ENCODE results near the gene DDT. TPM values are rescaled to one million over a fixed set of nuclear protein-coding genes. Genes with fewer than 3 reads are reported as not detected.
"Not testable (repeated sequence)": the region's sequence is repeated elsewhere in the genome, so short reads cannot be mapped to it uniquely, and the experiment has no call there.

DDT gene
- total RNA-seq, 1 donor from 2014 or later: 184 TPM

DNA sequence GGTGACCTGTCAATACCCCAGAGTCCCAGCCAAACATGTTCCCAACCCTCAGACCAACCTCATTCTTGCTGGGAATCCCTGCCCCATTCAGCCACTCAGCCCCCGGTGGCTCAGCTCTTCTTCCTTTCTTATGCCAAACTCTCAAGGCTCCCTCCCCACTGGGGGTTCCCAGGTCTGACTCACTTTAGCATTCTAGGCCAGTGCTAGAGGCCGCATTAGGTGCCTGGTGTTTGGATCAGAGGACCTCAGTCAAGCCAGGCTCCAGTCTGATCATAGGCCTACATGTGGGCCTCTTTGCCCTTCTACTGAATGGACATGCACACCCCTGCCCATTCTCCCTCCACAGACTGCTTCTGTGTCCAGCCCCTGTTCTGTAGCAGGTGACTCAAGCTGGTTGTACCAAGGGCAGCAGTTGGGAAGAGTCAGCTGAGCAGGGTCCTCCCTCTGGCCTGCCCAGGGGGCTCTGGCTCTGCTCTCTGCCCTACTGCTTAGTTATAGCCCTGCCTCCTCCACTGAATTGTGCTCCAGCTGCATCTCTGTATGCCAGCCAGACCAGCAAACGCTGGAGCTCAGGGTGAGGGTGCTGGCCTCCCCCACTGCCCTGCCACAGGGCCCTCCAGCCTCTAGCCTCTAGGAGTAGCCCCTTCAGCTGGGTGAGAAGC lies 15.5 kb upstream of the DDT start:
- DNase-seq (ENCODE audit: low read depth, low spot score): not testable (repeated sequence)

DNA sequence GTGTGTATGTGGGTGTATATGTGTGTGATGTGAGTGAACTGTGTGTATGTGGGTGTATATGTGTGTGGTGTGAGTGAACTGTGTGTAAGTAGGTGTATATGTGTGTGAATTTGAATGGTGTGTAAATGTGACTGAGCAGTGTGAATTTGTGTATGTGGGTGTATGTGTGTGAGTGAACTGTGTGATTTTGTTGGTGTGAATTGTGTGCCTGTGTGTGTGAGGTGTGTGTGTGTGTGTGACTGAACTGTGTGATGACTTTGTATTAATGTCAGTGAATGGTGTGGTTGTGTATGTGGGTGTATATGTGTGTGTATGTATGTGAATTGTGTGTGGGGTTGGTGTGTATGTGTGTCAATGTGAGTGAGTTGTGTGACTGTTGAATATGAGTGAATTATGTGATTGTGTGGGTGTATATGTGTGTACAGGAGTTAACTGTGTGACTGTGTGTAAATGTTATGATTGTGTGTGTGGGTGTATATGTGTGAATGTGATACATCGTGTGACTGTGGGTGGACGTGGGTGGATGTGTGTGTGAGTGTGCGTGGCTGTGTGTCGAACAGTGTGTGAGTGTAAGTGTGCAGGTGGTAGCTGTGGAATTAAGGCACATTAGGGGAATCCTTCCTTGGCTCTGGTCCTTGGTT lies 12.4 kb upstream of the DDT start:
- DNase-seq (ENCODE audit: low read depth, low spot score): not testable (repeated sequence)

DNA sequence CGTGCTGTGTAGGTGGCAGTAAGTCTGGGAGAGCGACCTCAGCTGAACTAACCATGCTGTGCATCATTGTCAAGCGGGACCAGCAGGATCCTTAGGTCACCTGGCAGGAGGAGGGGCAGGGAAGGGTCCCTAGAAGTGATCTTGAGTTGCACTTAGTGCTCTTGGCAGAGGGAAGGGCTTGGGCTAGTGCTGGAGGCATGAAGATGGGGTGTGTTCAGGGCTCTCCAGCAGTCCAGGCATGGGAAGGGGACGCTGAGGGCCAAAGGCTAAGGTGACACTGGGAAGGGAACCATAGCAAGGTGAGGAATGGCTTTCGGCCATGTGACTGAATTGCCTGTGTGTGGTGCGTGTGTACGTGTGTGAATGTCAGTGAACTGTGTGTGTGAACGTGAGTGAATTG lies 11.8 kb upstream of the DDT start:
- DNase-seq (ENCODE audit: low read depth, low spot score): not testable (repeated sequence)

DNA sequence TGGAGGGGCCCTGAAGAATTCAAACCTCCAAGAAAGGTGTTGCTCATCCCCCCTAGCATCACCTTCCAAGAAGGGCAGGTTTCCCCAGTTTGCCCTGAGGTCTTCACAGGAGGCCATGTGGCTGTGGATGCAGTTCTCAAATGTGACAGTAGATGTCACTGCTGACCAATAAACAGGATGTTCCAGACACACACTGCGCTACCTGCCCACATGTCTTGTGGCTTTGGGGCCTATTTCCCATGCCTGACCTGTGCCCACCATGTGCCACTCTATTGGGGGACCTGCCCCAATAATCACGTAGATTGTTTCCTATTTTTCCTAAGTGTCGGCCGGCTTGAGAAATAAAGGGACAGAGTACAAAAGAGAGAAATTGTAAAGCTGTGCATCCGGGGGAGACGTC lies 10.2 kb upstream of the DDT start:
- DNase-seq (ENCODE audit: low read depth, low spot score): no peak

DNA sequence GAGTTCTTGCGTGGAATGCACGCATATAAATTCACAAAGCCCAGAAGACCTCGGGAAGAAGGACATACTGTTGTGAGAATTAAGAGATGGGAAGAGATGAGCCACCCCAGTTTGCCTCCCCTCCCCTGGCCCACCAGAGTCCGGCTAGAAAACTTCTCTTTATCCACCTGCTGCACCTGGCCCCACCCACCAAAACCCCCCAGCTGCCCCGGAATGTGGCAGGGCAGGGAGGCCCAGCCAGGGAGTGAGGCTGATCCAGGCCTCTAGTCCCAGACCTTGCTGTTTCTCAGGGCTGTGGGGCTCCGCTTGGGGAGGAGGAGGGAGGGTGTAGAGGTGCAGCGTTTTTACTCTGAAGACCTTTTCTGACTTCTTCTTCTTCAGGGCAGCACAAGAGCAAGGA lies 6.3 kb upstream of the DDT start:
- not testable (repeated sequence) for DNase-seq (ENCODE audit: low read depth, low spot score)

DNA sequence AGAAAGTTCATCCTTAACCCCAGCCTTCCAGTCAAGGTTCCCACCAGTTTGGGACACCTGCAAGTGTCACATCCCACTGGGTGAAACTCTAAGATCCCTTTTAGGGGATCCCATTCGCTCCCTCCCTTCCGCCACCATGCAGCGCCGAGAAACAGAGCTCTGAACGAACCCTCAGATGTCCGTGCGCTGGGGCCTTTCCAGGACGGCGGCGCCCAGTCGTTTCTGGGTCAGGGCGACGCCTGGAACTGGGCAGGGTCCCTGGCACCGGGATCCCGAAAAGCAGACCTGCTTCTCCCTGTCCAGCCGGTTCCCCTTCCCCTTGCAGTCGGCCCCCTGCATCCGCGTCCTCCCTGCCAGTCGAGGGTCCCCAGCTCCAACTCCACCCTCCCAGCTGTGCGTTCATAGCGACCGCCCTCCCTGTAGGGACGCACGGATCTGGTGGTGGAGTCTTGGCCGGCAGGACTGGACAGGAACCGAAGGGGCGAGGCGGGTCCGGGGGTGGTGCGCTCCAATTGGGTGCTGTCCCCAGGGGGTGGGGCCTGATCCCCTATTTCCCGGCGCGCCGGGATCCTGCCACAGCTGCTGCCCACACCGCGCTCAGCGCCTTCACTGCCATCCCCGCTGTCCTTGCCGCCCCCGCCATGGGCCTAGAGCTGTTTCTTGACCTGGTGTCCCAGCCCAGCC lies 5.5 kb upstream of the DDT start, which contains the start of gene GSTT2:
Gene GSTT2, plus strand, starts transcription at position 578 of the 684 bp plus-strand sequence.
- DNase-seq (ENCODE audit: low read depth, low spot score): not testable (repeated sequence)

DNA sequence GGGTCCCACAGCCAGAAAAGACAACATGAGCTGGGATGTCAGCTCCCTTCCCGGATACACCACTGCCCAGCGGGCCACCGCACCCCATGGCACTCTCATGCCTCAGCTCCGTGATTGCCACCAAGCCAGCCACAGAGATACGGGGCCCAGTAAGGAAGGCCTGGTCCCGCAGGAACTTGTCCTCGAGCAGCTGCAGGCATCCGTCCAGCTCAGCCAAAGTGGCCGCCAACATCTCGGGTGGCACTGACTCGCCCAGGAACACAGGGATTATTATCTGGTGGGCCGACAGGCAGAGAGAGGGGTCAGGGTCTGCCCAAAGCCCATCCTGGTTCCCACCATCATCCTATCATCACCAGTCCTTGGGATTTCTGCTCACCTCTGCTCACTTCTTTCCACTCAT lies 3.1 kb upstream of the DDT start:
- not testable (repeated sequence) for DNase-seq (ENCODE audit: low read depth, low spot score)

DNA sequence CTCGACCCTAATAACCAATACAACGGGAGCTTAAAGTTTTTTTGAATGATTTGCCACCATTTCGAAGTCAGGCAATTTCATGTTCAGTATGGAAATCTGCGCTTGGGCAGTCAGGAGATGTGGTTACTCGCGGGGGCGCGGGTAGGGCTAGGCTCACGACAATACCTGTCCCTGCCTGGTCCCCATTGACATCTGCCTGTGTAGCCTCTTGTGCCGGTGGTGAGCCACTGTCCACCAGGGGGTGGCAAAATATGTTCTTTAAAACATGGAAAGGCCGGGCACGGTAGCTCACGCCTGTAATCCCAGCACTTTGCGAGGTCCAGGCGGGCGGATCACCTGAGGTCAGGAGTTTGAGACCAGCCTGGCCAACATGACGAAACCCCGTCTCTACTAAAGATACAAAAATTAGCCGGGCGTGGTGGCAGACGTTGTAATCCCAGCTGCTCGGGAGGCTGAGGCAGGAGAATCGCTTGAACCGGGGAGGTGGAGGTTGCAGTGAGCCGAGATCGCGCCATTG lies 653 bp upstream of the DDT start:
- not testable (repeated sequence) for DNase-seq (ENCODE audit: low read depth, low spot score)

DNA sequence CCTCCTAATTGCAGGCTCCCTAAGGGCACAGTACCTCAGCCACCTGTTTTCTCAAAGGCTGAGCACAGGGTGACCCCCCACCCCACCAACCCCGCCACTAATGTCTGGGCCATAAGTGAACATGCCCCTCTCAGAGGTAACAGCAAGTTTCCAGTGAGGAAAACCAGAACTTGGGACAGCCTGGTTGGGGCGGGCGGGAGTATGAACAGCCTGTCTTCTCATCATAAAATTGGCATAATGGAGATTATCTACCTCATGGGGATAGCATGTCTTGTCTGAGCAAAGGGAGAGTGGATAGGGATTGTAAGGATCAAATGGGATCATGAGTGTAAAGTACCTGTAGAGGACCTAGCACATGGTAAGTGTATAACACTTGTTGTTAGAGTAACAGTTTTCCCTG lies 2.3 kb downstream of the DDT start:
- DNase-seq (ENCODE audit: low read depth, low spot score): not testable (repeated sequence)

DNA sequence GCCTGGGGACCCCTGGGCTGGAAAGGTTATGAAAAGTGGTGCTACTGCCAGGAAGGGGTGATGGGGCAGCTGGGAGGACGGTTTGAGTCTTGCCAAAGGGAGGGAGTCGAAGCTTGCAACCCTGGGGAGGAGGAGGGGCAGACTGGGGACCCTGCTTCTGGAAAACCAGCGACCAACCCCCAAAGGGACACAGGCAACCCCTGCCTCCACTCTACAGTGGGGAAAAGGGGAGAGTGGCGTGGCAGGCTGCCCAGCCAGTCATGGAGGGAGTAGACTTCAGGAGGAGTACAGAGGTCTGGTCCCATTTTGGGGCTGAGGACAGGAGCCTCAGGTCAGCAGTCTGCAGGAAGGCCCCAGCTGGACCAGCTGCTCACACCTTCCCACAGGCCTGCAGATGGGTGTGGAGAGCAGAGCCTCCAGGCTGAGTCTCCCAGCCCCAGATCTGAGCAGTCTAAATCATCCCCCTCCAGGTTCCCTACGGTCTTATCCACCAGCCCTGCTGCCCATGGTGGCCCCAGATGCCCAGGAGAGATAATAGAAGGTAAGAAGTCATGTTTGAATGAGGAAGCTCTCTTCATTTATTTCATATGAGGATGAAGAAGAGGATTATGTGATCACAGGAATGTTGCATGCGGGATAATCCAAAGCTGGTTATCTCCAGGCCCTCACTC lies 3.3 kb downstream of the DDT start:
- DNase-seq (ENCODE audit: low read depth, low spot score): no peak

DNA sequence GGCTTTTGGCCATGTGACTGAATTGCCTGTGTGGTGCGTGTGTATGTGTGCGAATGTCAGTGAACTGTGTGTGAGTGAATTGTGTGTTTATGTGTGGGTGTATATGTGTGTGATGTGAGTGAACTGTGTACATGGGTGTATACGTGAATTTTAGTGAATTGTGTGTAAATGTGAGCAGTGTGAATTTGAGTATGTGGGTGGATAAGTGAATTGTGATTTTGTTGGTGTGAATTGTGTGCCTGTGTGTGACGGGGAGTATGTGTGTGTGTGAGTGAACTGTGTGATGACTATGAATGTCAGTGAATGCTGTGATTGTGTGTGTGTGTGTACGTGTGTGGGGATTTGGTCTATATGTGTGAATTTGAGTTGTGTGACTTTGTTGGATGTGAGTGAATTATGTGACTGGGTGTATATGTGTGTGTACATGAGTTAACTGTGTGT lies 4.0 kb downstream of the DDT start:
- no peak for DNase-seq (ENCODE audit: low read depth, low spot score)

DNA sequence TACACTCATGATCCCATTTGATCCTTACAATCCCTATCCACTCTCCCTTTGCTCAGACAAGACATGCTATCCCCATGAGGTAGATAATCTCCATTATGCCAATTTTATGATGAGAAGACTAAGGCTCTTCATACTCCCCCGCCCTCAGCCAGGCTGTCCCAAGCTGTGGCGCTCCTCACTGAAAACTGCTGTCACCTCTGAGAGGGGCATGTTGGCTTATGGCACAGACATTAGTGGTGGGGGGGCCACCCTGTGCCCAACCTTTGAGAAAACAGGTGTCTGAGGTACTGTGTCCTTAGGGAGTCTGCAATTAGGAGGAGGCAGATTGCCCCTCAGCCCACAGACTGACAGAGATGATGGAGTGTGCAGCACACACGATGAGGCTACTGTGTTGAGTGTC lies 5.2 kb downstream of the DDT start:
- DNase-seq (ENCODE audit: low read depth, low spot score): no peak

DNA sequence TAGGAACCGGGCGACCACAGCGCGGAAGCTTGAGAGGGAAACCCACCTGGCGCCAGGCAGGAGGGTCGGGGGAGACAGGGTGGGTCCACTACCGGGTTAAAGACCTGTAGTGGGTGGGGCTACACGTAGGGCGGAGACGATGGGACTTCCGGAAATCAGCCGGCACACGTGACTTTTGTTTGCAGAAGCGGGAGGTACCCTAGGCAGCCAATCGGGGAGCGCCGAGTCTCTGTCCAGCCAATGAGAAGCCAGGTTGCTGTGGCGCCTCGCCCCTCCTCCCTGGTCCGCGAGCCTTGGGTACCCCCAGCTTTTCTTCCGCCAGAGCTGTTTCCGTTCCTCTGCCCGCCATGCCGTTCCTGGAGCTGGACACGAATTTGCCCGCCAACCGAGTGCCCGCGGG lies 7.7 kb downstream of the DDT start, which contains the start of gene DDTL:
Gene DDTL, plus strand, starts transcription at position 321 of the 400 bp plus-strand sequence. Its CDS starts 27 bp downstream, at position 348.
- DNase-seq (ENCODE audit: low read depth, low spot score): not testable (repeated sequence)

DNA sequence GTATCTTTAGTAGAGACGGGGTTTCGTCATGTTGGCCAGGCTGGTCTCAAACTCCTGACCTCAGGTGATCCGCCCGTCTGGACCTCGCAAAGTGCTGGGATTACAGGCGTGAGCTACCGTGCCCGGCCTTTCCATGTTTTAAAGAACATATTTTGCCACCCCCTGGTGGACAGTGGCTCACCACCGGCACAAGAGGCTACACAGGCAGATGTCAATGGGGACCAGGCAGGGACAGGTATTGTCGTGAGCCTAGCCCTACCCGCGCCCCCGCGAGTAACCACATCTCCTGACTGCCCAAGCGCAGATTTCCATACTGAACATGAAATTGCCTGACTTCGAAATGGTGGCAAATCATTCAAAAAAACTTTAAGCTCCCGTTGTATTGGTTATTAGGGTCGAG lies 8.1 kb downstream of the DDT start:
- DNase-seq (ENCODE audit: low read depth, low spot score): not testable (repeated sequence)

DNA sequence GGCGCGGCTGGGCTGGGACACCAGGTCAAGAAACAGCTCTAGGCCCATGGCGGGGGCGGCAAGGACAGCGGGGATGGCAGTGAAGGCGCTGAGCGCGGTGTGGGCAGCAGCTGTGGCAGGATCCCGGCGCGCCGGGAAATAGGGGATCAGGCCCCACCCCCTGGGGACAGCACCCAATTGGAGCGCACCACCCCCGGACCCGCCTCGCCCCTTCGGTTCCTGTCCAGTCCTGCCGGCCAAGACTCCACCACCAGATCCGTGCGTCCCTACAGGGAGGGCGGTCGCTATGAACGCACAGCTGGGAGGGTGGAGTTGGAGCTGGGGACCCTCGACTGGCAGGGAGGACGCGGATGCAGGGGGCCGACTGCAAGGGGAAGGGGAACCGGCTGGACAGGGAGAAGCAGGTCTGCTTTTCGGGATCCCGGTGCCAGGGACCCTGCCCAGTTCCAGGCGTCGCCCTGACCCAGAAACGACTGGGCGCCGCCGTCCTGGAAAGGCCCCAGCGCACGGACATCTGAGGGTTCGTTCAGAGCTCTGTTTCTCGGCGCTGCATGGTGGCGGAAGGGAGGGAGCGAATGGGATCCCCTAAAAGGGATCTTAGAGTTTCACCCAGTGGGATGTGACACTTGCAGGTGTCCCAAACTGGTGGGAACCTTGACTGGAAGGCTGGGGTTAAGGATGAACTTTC lies 13.0 kb downstream of the DDT start, which contains the start of gene GSTT2B:
Gene GSTT2B, minus strand, starts transcription at position 112 of the 688 bp plus-strand sequence. Its CDS starts 64 bp downstream, at position 48.
- DNase-seq (ENCODE audit: low read depth, low spot score): not testable (repeated sequence)

DNA sequence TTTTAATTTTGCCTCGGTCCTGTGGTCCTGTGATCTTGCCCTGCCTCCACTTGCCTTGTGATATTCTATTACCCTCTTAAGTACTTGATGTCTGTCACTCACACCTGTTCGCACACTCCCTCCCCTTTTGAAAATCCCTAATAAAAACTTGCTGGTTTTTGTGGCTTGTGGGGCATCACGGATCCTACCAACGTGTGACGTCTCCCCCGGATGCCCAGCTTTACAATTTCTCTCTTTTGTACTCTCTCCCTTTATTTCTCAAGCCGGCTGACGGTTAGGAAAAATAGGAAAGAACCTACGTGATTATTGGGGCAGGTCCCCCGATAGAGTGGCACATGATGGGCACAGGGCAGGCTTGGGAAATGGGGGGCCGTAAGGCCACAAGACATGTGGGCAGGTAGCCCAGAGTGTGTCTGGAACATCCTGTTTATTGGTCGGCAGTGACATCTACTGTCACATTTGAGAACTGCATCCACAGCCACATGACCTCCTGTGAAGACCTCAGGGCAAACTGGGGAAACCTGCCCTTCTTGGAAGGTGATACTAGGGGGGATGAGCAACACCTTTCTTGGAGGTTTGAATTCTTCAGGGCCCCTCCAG lies 17.8 kb downstream of the DDT start:
- DNase-seq (ENCODE audit: low read depth, low spot score): not testable (repeated sequence)

DNA sequence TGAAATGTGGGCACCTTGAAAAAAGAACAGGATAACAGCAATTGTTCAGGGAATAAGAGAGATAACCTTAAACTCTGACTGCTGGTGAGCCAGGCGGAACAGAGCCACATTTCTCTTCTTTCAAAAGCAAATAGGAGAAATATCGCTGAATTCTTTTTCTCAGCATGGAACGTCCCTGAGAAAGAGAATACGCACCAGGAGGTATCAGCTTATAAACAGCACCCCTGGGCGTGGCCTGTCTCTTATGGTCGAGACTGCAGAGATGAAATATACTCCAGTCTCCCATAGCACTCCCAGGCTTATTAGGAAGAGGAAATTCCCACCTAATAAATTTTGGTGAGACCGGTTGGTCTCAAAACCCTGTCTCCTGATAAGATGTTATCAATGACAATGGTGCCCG lies 18.4 kb downstream of the DDT start:
- not testable (repeated sequence) for DNase-seq (ENCODE audit: low read depth, low spot score)

DNA sequence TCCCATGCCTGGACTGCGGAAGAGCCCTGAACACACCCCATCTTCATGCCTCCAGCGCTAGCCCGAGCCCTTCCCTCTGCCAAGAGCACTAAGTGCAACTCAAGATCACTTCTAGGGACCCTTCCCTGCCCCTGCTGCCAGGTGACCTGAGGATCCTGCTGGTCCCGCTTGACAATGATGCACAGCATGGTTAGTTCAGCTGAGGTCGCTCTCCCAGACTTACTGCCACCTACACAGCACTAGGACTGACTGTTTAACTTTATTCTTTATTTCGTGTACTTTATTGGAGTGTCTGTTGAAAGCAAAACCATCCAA lies 19.3 kb downstream of the DDT start:
- DNase-seq (ENCODE audit: low read depth, low spot score): not testable (repeated sequence)

DNA sequence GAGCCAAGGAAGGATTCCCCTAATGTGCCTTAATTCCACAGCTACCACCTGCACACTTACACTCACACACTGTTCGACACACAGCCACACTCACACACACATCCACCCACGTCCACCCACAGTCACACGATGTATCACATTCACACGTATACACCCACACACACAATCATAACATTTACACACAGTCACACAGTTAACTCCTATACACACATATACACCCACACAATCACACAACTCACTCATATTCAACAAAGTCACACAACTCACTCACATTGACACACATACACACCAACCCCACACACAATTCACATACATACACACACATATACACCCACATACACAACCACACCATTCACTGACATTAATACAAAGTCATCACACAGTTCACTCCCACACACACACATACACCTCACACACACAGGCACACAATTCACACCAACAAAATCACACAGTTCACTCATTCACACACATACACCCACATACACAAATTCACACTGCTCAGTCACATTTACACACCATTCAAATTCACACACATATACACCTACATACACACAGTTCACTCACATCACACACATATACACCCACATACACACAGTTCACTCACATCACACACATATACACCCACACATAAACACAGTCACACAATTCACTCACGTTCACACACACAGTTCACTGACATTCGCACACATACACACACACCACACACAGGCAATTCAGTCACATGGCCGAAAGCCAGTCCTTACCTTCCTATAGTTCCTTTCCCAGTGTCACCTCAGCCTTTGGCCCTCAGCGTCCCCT lies 19.8 kb downstream of the DDT start:
- not testable (repeated sequence) for DNase-seq (ENCODE audit: low read depth, low spot score)

DNA sequence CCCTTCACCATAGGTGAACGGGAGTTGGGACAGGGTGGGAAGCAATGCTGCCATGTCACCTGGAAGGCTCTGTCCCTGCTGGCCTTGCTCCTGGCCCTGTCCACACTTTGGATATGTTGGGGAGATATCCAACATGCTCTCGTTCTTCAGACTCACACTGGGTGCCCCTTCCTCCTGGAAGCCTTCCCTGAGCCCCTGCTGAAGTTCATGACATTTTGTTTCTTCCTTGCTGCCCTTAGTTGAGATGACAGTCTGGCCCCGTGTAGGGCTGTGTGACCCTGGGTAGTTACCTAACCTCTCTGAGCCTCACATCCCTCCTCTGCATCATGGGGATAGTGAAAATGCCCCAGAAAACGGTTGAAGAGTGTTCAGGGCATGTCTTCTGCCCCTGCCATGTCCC lies 20.8 kb downstream of the DDT start:
- DNase-seq (ENCODE audit: low read depth, low spot score): not testable (repeated sequence)
